Vagina (tissue), 2 donors: Measurements from ENCODE around the gene MRTFA. TPM values are rescaled to one million over a fixed set of nuclear protein-coding genes. Genes with fewer than 3 reads are reported as not detected.

ENCODE experiments used
- DNase-seq, 2 donors: peaks; one replicate each; pipeline ENCODE4 v3.0.0-alpha.2; 2017; ENCODE audit errors: extremely low spot score in 2 of 2
- H3K27ac ChIP-seq: fragments of 200-600 bp; sonication (generic); one replicate; pipeline ENCODE4 v1.5.1; 2019
- H3K27me3 ChIP-seq: fragments of 200-600 bp; sonication (generic); one replicate; pipeline ENCODE4 v1.5.1; 2019
- H3K36me3 ChIP-seq, 2 donors: fragments of 200-600 bp; sonication (generic); one replicate each; pipeline ENCODE4 v1.5.1; 2017 to 2019
- H3K4me1 ChIP-seq: fragments of 200-600 bp; sonication (generic); one replicate; pipeline ENCODE4 v1.5.1; 2019
- H3K4me3 ChIP-seq, 2 donors: fragments of 200-600 bp; sonication (generic); 1 replicate in 1 of 2; 2 replicates in 1 of 2; pipeline ENCODE4 v1.5.1; 2016 to 2019
- H3K9me3 ChIP-seq: fragments of 200-600 bp; sonication (generic); one replicate; pipeline ENCODE4 v1.5.1; 2019
- POLR2A ChIP-seq, 2 donors: fragments of 450-650 bp; IDR thresholded peaks; one replicate each; pipeline ENCODE4 v1.6.1; 2017; ENCODE audit warnings: antibody characterized with exemption in 2 of 2, mild to moderate bottlenecking in 2 of 2, moderate library complexity in 2 of 2
- POLR2AphosphoS5 ChIP-seq, 2 donors: sonication (generic); formaldehyde crosslinking; IDR thresholded peaks; one replicate each; pipeline ENCODE4 v1.9.0; 2017; ENCODE audit warnings: antibody characterized with exemption in 2 of 2, mild to moderate bottlenecking in 2 of 2, low read depth in 1 of 2; ENCODE audit not compliant: insufficient read depth in 1 of 2
- intact Hi-C: fragments of 100-400 bp; cut with DNase I; formaldehyde crosslinking; loops from one replicate; pipeline ENCODE4 v1.15.1; 2023
- total RNA-seq: library from RNA; depleted of rRNA; stranded (reverse); fragments of >200 nt; gene quantifications from one replicate; pipeline ENCODE4 v1.2.3, GENCODE V29; 2016
- TF ChIP-seq, protein P1 (sequence below), 3 experiments: fragments of 450-650 bp in 2 of 3; fragments of 200-600 bp in 1 of 3; sonication (generic) in 1 of 3; IDR thresholded peaks; one replicate each; pipeline ENCODE4 v1.5.1; 2017 to 2019; ENCODE audit warnings: antibody characterized with exemption in 3 of 3, mild to moderate bottlenecking in 2 of 3, moderate library complexity in 2 of 3

MRTFA gene
- total RNA-seq, 1 donor from 2014 or later = 99.4 TPM

DNA sequence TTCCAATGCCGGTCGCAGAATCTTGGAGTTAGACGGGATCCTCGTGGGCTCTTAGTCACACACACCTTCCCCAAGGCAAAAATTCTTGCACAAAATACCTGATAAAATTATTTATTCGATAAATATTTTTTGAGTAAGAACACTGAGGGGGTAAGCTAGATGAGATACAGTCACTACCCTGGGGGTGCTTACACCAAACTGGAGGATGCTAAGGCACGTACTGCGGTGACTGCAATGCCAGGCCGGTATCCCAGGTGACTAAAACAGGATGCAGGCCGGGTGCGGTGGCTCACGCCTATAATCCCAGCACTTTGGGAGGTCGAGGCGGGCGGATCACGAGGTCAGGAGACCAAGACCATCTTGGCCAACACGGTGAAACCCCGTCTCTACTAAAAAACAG, 1.7 kb upstream of the MRTFA start:
- Histone ChIP-seq H3K27me3 (no peaks in the 10 kb centered on the region), H3K4me1 (peaks cover 35% of the 10 kb centered on the region), H3K9me3 (no peaks in the 10 kb centered on the region), H3K4me3 (no peak overlapping the region), H3K36me3 (no peaks in the 10 kb centered on the region), H3K27ac (no peak overlapping the region)
- TF ChIP-seq, protein P1, sequence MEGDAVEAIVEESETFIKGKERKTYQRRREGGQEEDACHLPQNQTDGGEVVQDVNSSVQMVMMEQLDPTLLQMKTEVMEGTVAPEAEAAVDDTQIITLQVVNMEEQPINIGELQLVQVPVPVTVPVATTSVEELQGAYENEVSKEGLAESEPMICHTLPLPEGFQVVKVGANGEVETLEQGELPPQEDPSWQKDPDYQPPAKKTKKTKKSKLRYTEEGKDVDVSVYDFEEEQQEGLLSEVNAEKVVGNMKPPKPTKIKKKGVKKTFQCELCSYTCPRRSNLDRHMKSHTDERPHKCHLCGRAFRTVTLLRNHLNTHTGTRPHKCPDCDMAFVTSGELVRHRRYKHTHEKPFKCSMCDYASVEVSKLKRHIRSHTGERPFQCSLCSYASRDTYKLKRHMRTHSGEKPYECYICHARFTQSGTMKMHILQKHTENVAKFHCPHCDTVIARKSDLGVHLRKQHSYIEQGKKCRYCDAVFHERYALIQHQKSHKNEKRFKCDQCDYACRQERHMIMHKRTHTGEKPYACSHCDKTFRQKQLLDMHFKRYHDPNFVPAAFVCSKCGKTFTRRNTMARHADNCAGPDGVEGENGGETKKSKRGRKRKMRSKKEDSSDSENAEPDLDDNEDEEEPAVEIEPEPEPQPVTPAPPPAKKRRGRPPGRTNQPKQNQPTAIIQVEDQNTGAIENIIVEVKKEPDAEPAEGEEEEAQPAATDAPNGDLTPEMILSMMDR (IDR thresholded peaks at IDR 0.05) = no peak
- TF ChIP-seq POLR2A (IDR thresholded peaks at IDR 0.05) = no peak
- no peak for TF ChIP-seq POLR2AphosphoS5 (IDR thresholded peaks at IDR 0.05; ENCODE audit: insufficient read depth in 1 of 2, low read depth in 1 of 2)
- intact Hi-C loops = loop anchor here (10.0 kb wide), 1 partner anchor 123 kb away; no protein-coding TSS in a partner anchor
- no peak for DNase-seq

DNA sequence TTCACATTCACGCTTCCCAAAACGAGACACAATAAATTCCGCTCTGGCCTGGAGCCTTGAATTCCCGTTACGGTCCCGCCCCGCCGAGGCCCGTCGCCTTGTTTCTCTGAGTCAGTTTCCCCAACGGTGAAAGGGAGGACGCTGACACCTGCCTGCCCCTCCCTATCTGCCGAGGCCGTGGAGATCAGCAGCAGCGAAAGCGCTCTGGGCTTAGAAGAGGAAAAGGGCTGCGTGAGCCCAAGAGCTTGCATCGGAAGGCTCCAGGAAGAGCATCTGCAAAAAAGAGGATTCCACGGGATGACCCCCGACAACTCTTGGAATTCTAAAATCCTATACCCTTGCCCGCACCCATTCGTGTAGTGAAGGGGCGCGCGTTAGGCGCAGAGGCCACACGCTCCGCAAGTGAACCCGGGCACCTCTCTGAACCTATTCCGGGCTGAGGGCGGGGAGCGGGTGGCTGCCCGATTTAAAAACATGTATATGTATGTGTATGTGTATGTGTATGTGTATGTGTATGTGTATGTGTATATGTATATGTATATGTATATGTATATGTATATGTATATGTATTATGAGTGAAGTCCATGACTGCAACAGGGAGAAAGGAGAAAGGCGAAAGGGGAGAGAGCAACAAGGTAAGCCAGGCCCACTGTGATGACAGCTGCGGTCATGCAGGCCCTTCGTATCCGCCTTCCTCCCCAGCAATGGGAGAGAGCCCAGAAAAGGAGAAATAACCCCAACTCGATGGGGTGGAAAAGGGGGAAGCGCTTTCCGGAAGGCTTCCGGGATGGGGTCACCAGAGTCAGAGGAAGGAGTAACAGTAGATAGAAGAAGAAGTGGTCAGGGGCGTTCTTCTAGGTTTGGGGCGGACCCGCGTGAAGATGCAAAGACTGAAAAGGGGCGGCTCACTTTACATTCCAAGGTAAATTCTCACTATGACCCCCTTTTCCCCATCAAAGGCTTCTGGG, 948 bp upstream of the MRTFA start:
- DNase-seq = no peak
- no peaks in the 10 kb centered on the region for H3K36me3 ChIP-seq
- no peaks in the 10 kb centered on the region for H3K27me3 ChIP-seq
- intact Hi-C loops = loop anchor here (10.0 kb wide), 1 partner anchor 123 kb away; no protein-coding TSS in a partner anchor
- H3K4me1 ChIP-seq = peaks cover 35% of the 10 kb centered on the region
- peak overlapping the region; percentile 69 to 77 for H3K4me3 ChIP-seq
- H3K9me3 ChIP-seq = no peaks in the 10 kb centered on the region
- TF ChIP-seq POLR2AphosphoS5 (IDR thresholded peaks at IDR 0.05; ENCODE audit: insufficient read depth in 1 of 2, low read depth in 1 of 2) (no peak), POLR2A (IDR thresholded peaks at IDR 0.05) (no peak)
- TF ChIP-seq, protein P1 (IDR thresholded peaks at IDR 0.05) = no peak
- peak overlapping the region; percentile 89 for H3K27ac ChIP-seq

DNA sequence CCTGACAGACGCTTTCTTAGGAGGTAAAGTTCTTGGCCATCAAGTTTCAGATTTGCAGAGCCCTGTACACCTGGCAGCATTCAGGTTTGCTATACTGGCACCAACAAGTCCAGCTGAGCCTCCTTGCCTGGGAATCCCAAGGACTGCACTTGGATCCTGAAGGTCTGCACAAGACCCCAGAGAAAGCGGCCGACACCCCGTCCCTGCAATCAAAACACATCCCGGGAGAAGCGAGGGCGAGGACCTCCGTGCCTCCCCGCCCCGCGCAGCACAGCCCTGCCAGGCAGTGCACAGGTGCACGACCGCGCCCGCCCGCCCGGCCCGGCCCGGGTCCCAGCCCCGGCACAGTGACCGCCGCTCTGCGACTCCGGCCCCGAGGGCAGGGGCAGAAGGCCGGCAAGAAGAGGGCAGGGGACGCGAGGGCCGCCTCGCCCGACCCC, 559 bp downstream of the MRTFA start:
- DNase-seq = no peak

DNA sequence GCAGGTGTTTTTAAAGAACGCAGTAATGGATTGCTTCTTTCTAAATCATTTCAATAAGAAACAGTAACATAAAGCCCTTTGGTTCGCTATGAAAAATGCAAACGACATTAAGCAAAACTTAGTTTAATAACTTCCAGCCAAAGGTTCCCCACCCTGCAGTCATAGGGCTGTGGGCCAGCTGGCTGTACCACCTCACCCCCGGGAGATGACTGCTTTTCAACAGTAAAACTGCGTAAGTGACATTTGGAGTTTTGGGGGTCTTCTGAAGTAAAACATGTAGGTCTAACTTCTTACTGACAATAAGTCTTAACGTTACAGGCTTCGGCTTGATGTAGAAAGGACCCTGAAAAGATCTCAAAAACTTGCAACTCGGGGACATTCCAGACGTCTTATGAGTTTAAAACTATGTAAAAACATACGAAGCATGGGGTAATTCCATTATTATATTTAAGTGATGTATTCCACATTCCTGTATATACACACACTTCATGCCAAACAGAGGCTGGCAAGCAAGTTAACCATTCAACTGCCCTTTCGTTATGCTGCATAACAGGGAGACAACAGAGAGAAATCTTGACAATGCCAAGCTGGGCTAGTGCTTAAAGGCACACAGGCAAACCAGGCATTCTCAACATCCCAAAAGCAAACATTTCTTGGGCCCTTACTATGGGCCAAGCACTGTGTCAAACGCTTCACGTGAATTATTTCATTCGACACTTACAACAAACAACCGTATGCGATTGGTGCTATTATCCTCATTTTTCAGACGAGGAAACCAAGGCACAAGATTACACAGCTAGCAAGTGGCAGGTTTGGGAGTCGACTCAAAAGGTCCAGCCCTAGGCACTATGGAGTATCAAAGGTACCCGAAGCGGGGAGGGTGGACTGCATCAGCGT, 1.2 kb downstream of the MRTFA start:
- no peak for TF ChIP-seq POLR2AphosphoS5 (IDR thresholded peaks at IDR 0.05; ENCODE audit: insufficient read depth in 1 of 2, low read depth in 1 of 2)
- TF ChIP-seq POLR2A (IDR thresholded peaks at IDR 0.05) = no peak
- TF ChIP-seq, protein P1 (IDR thresholded peaks at IDR 0.05) = no peak
- intact Hi-C loops = loop anchor here (10.0 kb wide), 1 partner anchor 120 kb away; no protein-coding TSS in a partner anchor

More for the DNA sequence above, 559 bp downstream of the MRTFA start:
- Histone ChIP-seq H3K4me1 (peaks cover 35% of the 10 kb centered on the region), H3K27me3 (no peaks in the 10 kb centered on the region), H3K27ac (peak overlapping the region; percentile 92), H3K9me3 (no peaks in the 10 kb centered on the region), H3K4me3 (peak overlapping the region; percentile 69 to 77), H3K36me3 (no peaks in the 10 kb centered on the region)
- intact Hi-C loops = loop anchor here (10.0 kb wide), 1 partner anchor 121 kb away; no protein-coding TSS in a partner anchor
- TF ChIP-seq, protein P1 (IDR thresholded peaks at IDR 0.05) = no peak
- TF ChIP-seq POLR2AphosphoS5 (IDR thresholded peaks at IDR 0.05; ENCODE audit: insufficient read depth in 1 of 2, low read depth in 1 of 2) (no peak), POLR2A (IDR thresholded peaks at IDR 0.05) (no peak)

More for the DNA sequence above, 1.2 kb downstream of the MRTFA start:
- Histone ChIP-seq H3K27ac (peak overlapping the region; percentile 92), H3K4me3 (peak overlapping the region; percentile 69 to 77), H3K9me3 (no peaks in the 10 kb centered on the region), H3K4me1 (peaks cover 35% of the 10 kb centered on the region), H3K36me3 (no peaks in the 10 kb centered on the region), H3K27me3 (no peaks in the 10 kb centered on the region)
- no peak for DNase-seq
